HL-60 (cell line): ENCODE data around the gene DDX24.

Source experiments
- DNase-seq, 2 experiments: peaks; one replicate each; pipeline ENCODE4 v3.0.0-alpha.2; 2010 to 2020; ENCODE audit warnings: low read depth in 1 of 2, low spot score in 1 of 2
- H3K27ac ChIP-seq: fragments of 250-450 bp; sonication (Bioruptor Pico); replicated peaks from 2 replicates; pipeline ENCODE4 v1.5.1; 2020; ENCODE audit warnings: mild to moderate bottlenecking, moderate library complexity
- H3K27me3 ChIP-seq: fragments of 250-450 bp; sonication (Bioruptor Pico); 2 replicates; pipeline ENCODE4 v1.5.1; 2021; ENCODE audit warnings: mild to moderate bottlenecking, moderate library complexity; ENCODE audit not compliant: insufficient read depth, poor library complexity, severe bottlenecking
- H3K4me3 ChIP-seq: replicated peaks from 2 replicates; pipeline ENCODE4 v1.5.1; 2011; ENCODE audit warnings: mild to moderate bottlenecking, control low read depth, low read length; ENCODE audit not compliant: insufficient read depth
- CTCF ChIP-seq: IDR thresholded peaks from one replicate; pipeline ENCODE4 v1.5.1; 2011; ENCODE audit warnings: low read length, control low read depth, inconsistent platforms; ENCODE audit not compliant: insufficient read depth
- GABPA ChIP-seq: IDR thresholded peaks from 2 replicates; pipeline ENCODE4 v1.6.1; 2012; ENCODE audit warnings: low read depth
- POLR2AphosphoS5 ChIP-seq: IDR thresholded peaks from 2 replicates; pipeline ENCODE4 v1.6.1; 2012; ENCODE audit warnings: low read depth
- REST ChIP-seq: IDR thresholded peaks from 2 replicates; pipeline ENCODE4 v1.6.1; 2012; ENCODE audit warnings: low read depth; ENCODE audit not compliant: insufficient replicate concordance
- SPI1 ChIP-seq: IDR thresholded peaks from 2 replicates; pipeline ENCODE4 v1.6.1; 2012; ENCODE audit warnings: low read depth, mild to moderate bottlenecking, borderline replicate concordance

The DDX24 gene

GRCh38 chr14:94054401-94054800 lies 26.6 kb downstream of the DDX24 start:
- Histone ChIP-seq H3K4me3 (no peak overlapping the region), H3K27me3 (no peaks in the 10 kb centered on the region), H3K27ac (no peak overlapping the region)
- TF ChIP-seq CTCF, result no peak
- no peak for TF ChIP-seq GABPA
- no peak for TF ChIP-seq POLR2AphosphoS5
- no peak for TF ChIP-seq SPI1
- no peak for TF ChIP-seq REST
- no peak for DNase-seq

GRCh38 chr14:94052662-94053061 lies 28.3 kb downstream of the DDX24 start:
- DNase-seq, result no peak
- TF ChIP-seq REST (no peak), GABPA (no peak), SPI1 (no peak), POLR2AphosphoS5 (no peak), CTCF (no peak)
- Histone ChIP-seq H3K27me3 (no peaks in the 10 kb centered on the region), H3K4me3 (no peak overlapping the region), H3K27ac (no peak overlapping the region)

GRCh38 chr14:94052199-94052598 lies 28.8 kb downstream of the DDX24 start:
- Histone ChIP-seq H3K27me3 (no peaks in the 10 kb centered on the region), H3K4me3 (no peak overlapping the region), H3K27ac (no peak overlapping the region)
- TF ChIP-seq GABPA (no peak), SPI1 (no peak), POLR2AphosphoS5 (no peak), REST (no peak), CTCF (no peak)
- DNase-seq, result no peak
